ENCODE results near the gene PLPP1. TPM values are rescaled to one million over a fixed set of nuclear protein-coding genes. Genes with fewer than 3 reads are reported as not detected.

Gene PLPP1
- total and polyA plus RNA-seq, 4 donors: 23.4 to 149 (median 68.7) TPM

- Histone ChIP-seq H3K4me1 (ENCODE audit: control insufficient read depth in 4 of 4, insufficient read depth in 4 of 4, low read length in 3 of 4) (peaks cover 0 to under 1% (median under 1%) of the 10 kb centered on the region in 4 donors), H3K27ac (ENCODE audit: low read depth in 1 of 2, low read length in 2 of 2) (no peak overlapping the region), H3K36me3 (ENCODE audit: control insufficient read depth in 4 of 4, insufficient read depth in 3 of 4, low read depth in 1 of 4, low read length in 3 of 4) (no peaks in the 10 kb centered on the region), H3K9me3 (ENCODE audit: control insufficient read depth in 4 of 4, low read length in 3 of 4) (no peaks in the 10 kb centered on the region), H3K27me3 (ENCODE audit: control insufficient read depth in 4 of 4, insufficient read depth in 4 of 4, low read length in 3 of 4) (no peaks in the 10 kb centered on the region), H3K4me3 (ENCODE audit: low read depth in 1 of 3, low read length in 3 of 3) (no peak overlapping the region), H3K9ac (ENCODE audit: low read depth in 1 of 2, low read length in 2 of 2) (no peak overlapping the region)
- 98% methylated on average over 4 of the region's 4 CpGs for WGBS
- DNase-seq (ENCODE audit: low spot score): no peak
- TF ChIP-seq CTCF (IDR thresholded peaks at IDR 0.05; ENCODE audit: low read depth, low read length, missing input control) (no peak), EGR1 (IDR thresholded peaks at IDR 0.05; ENCODE audit: low read depth in 2 of 2) (no peak), ZBTB33 (IDR thresholded peaks at IDR 0.05) (no peak), HNF4G (IDR thresholded peaks at IDR 0.05) (no peak), YY1 (IDR thresholded peaks at IDR 0.05) (no peak), HNF4A (conservative IDR thresholded peaks at IDR 0.05) (no peak), FOXA1 (IDR thresholded peaks at IDR 0.05) (no peak), REST (IDR thresholded peaks at IDR 0.05) (no peak), RXRA (IDR thresholded peaks at IDR 0.05) (no peak), JUND (IDR thresholded peaks at IDR 0.05) (no peak), ATF3 (IDR thresholded peaks at IDR 0.05) (no peak), SP1 (IDR thresholded peaks at IDR 0.05) (no peak), FOXA2 (IDR thresholded peaks at IDR 0.05) (no peak), NR2F2 (IDR thresholded peaks at IDR 0.05) (no peak), MAX (IDR thresholded peaks at IDR 0.05) (no peak)
Measured at GRCh38 chr5:55570570-55570969, 35.8 kb upstream of the PLPP1 start.

- TF ChIP-seq YY1 (IDR thresholded peaks at IDR 0.05): no peak
- no peak for TF ChIP-seq NR2F2 (IDR thresholded peaks at IDR 0.05)
- TF ChIP-seq SP1 (IDR thresholded peaks at IDR 0.05): no peak
- no peak for TF ChIP-seq RAD21 (IDR thresholded peaks at IDR 0.05)
- no peak for TF ChIP-seq FOXA1 (IDR thresholded peaks at IDR 0.05)
- no peak for TF ChIP-seq TAF1 (conservative IDR thresholded peaks at IDR 0.05)
- no peak for TF ChIP-seq HNF4G (IDR thresholded peaks at IDR 0.05)
- TF ChIP-seq ZBTB33 (IDR thresholded peaks at IDR 0.05): no peak
- TF ChIP-seq GABPA (IDR thresholded peaks at IDR 0.05 in 1 of 2, conservative IDR thresholded peaks at IDR 0.05 in 1 of 2): no peak
- TF ChIP-seq ATF3 (IDR thresholded peaks at IDR 0.05): no peak
- no peak for TF ChIP-seq RXRA (IDR thresholded peaks at IDR 0.05)
- no peak for TF ChIP-seq EGR1 (IDR thresholded peaks at IDR 0.05; ENCODE audit: low read depth in 2 of 2)
- TF ChIP-seq MAX (IDR thresholded peaks at IDR 0.05): no peak
- H3K4me3 ChIP-seq (ENCODE audit: low read depth in 1 of 3, low read length in 3 of 3): no peak overlapping the region
- no peaks in the 10 kb centered on the region for H3K36me3 ChIP-seq (ENCODE audit: control insufficient read depth in 4 of 4, insufficient read depth in 3 of 4, low read depth in 1 of 4, low read length in 3 of 4)
- no peaks in the 10 kb centered on the region for H3K9me3 ChIP-seq (ENCODE audit: control insufficient read depth in 4 of 4, low read length in 3 of 4)
- H3K27ac ChIP-seq (ENCODE audit: low read depth in 1 of 2, low read length in 2 of 2): no peak overlapping the region
- H3K4me1 ChIP-seq (ENCODE audit: control insufficient read depth in 4 of 4, insufficient read depth in 4 of 4, low read length in 3 of 4): no peaks in the 10 kb centered on the region
- DNase-seq (ENCODE audit: low spot score): no peak
- WGBS: 93% methylated on average over 2 of the region's 2 CpGs
- H3K27me3 ChIP-seq (ENCODE audit: control insufficient read depth in 4 of 4, insufficient read depth in 4 of 4, low read length in 3 of 4): no peaks in the 10 kb centered on the region
- H3K9ac ChIP-seq (ENCODE audit: low read depth in 1 of 2, low read length in 2 of 2): no peak overlapping the region
Measured at GRCh38 chr5:55570026-55570425, 35.3 kb upstream of the PLPP1 start.
